ENCODE measurements around the gene DHX32. TPM values are rescaled to one million over a fixed set of nuclear protein-coding genes. Genes with fewer than 3 reads are reported as not detected.
"Not testable (repeated sequence)": the region's sequence is repeated elsewhere in the genome, so short reads cannot be mapped to it uniquely, and the experiment has no call there.

DHX32 gene
- polyA plus RNA-seq, 2 donors, result 26.1 to 30.5 TPM

GRCh38 chr10:125896088-125896934 lies 15.2 kb upstream of the DHX32 start, which contains the start of gene FANK1:
Gene FANK1 (plus strand): TSS chr10:125896564. CDS start chr10:125896643, 79 bp downstream.
- Histone ChIP-seq H3K27ac (ENCODE audit: low read depth in 2 of 2, low read length in 1 of 2) (peak within 1 kb of the TSS; percentile 78 to 83), H3K4me3 (ENCODE audit: low read depth in 1 of 2, low read length in 2 of 2) (peak within 1 kb of the TSS; percentile 73 to 90)
- not testable (repeated sequence) for H3K9me3 ChIP-seq (ENCODE audit: control insufficient read depth in 2 of 2, insufficient read depth in 1 of 2, low read depth in 1 of 2, low read length in 1 of 2); H3K36me3 ChIP-seq (ENCODE audit: control insufficient read depth in 2 of 2, insufficient read depth in 2 of 2, low read length in 1 of 2); H3K4me1 ChIP-seq (ENCODE audit: control insufficient read depth in 2 of 2, insufficient read depth in 2 of 2, low read length in 1 of 2); H3K27me3 ChIP-seq (ENCODE audit: control insufficient read depth in 1 of 2, insufficient read depth in 2 of 2, low read length in 2 of 2)
- 24 to 34% methylated on average over 97 to 106 of the region's 106 CpGs for WGBS, 2 donors

DNA sequence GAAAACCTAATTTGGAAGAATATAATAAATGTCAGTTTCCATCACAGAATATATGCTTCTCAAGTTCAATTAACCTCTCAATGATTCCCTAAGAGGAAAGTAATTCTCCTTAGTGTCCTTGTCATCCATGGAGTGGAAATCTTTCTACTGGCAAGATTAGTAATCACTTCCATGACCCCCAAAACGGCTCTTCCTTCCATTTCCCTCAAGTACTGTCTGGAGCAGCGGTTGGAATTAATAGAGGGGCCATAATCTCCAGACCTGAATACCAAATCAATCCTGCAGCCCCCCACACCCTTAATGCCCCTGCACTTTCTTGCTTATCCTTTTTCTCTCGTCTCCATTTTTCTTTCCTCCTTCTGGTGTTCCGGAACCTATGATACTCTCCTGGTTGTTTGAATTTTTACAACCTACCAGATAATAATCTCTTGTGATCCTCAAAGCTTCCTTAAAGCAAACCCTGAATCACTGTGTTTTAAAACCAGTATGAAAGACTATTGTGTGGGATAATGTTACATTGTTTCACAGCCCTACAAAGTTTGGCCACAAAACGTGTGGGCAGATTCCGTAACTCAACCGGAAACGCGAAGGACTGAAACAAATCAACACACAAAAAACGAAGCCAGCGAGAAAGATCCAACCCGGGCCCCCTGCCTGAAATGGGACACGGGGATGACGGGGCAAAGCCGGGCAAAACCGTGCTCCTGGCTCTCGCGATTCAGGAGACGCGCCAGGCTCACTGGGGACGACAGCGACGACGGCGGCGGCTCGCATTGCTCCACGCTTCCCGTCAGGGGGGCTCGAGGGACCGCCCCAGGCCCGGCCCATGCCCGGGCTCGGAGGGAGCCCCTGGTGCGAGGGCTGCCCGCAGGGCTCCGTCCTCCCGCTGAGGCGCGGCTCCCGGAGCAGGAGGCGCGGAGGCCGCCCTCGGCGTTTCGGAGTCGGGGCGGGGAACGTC lies 14.3 kb upstream of the DHX32 start:
- H3K27me3 ChIP-seq (ENCODE audit: control insufficient read depth in 1 of 2, insufficient read depth in 2 of 2, low read length in 2 of 2); H3K9me3 ChIP-seq (ENCODE audit: control insufficient read depth in 2 of 2, insufficient read depth in 1 of 2, low read depth in 1 of 2, low read length in 1 of 2); H3K36me3 ChIP-seq (ENCODE audit: control insufficient read depth in 2 of 2, insufficient read depth in 2 of 2, low read length in 1 of 2); H3K4me1 ChIP-seq (ENCODE audit: control insufficient read depth in 2 of 2, insufficient read depth in 2 of 2, low read length in 1 of 2): not testable (repeated sequence)
- Histone ChIP-seq H3K4me3 (ENCODE audit: low read depth in 1 of 2, low read length in 2 of 2) (peak overlapping the region; percentile 73 to 90), H3K27ac (ENCODE audit: low read depth in 2 of 2, low read length in 1 of 2) (peak overlapping the region; percentile 78 to 83)
- WGBS, 2 donors, result 26 to 33% methylated on average over 50 of the region's 50 CpGs

GRCh38 chr10:125894176-125894575 lies 13.1 kb upstream of the DHX32 start:
- 63 to 80% methylated on average over 3 of the region's 3 CpGs for WGBS, 2 donors
- H3K9me3 ChIP-seq (ENCODE audit: control insufficient read depth in 2 of 2, insufficient read depth in 1 of 2, low read depth in 1 of 2, low read length in 1 of 2); H3K27ac ChIP-seq (ENCODE audit: low read depth in 2 of 2, low read length in 1 of 2); H3K27me3 ChIP-seq (ENCODE audit: control insufficient read depth in 1 of 2, insufficient read depth in 2 of 2, low read length in 2 of 2); H3K36me3 ChIP-seq (ENCODE audit: control insufficient read depth in 2 of 2, insufficient read depth in 2 of 2, low read length in 1 of 2); H3K4me1 ChIP-seq (ENCODE audit: control insufficient read depth in 2 of 2, insufficient read depth in 2 of 2, low read length in 1 of 2); H3K4me3 ChIP-seq (ENCODE audit: low read depth in 1 of 2, low read length in 2 of 2): not testable (repeated sequence)

- H3K4me3 ChIP-seq (ENCODE audit: low read depth in 1 of 2, low read length in 2 of 2); H3K9me3 ChIP-seq (ENCODE audit: control insufficient read depth in 2 of 2, insufficient read depth in 1 of 2, low read depth in 1 of 2, low read length in 1 of 2); H3K4me1 ChIP-seq (ENCODE audit: control insufficient read depth in 2 of 2, insufficient read depth in 2 of 2, low read length in 1 of 2); H3K27me3 ChIP-seq (ENCODE audit: control insufficient read depth in 1 of 2, insufficient read depth in 2 of 2, low read length in 2 of 2); H3K36me3 ChIP-seq (ENCODE audit: control insufficient read depth in 2 of 2, insufficient read depth in 2 of 2, low read length in 1 of 2); H3K27ac ChIP-seq (ENCODE audit: low read depth in 2 of 2, low read length in 1 of 2): not testable (repeated sequence)
- 52 to 79% methylated on average over 5 of the region's 5 CpGs for WGBS, 2 donors
Observed at GRCh38 chr10:125892402-125892801, 11.3 kb upstream of the DHX32 start.

DNA sequence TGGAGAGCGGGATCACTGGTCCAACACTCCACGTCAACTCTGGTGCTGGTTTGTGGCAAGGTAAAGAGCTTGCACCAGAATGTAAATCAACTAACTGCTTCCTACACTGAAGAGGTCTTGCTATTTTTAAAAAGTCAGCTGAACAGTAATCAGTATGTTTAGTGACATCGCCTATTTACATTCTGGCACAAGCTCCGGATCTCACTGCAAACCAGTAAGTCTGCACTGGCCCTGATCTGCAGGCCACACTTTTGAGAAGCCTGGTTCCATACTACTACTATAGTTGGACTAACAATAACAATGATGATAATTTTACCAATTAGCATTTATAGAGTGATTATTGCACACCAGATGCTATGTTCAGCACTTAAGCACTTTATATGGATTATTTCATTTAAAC lies 8.3 kb upstream of the DHX32 start:
- H3K36me3 ChIP-seq (ENCODE audit: control insufficient read depth in 2 of 2, insufficient read depth in 2 of 2, low read length in 1 of 2); H3K9me3 ChIP-seq (ENCODE audit: control insufficient read depth in 2 of 2, insufficient read depth in 1 of 2, low read depth in 1 of 2, low read length in 1 of 2); H3K4me1 ChIP-seq (ENCODE audit: control insufficient read depth in 2 of 2, insufficient read depth in 2 of 2, low read length in 1 of 2); H3K27ac ChIP-seq (ENCODE audit: low read depth in 2 of 2, low read length in 1 of 2); H3K4me3 ChIP-seq (ENCODE audit: low read depth in 1 of 2, low read length in 2 of 2); H3K27me3 ChIP-seq (ENCODE audit: control insufficient read depth in 1 of 2, insufficient read depth in 2 of 2, low read length in 2 of 2): not testable (repeated sequence)
- WGBS, 2 donors, result 68 to 80% methylated on average over 4 of the region's 4 CpGs

DNA sequence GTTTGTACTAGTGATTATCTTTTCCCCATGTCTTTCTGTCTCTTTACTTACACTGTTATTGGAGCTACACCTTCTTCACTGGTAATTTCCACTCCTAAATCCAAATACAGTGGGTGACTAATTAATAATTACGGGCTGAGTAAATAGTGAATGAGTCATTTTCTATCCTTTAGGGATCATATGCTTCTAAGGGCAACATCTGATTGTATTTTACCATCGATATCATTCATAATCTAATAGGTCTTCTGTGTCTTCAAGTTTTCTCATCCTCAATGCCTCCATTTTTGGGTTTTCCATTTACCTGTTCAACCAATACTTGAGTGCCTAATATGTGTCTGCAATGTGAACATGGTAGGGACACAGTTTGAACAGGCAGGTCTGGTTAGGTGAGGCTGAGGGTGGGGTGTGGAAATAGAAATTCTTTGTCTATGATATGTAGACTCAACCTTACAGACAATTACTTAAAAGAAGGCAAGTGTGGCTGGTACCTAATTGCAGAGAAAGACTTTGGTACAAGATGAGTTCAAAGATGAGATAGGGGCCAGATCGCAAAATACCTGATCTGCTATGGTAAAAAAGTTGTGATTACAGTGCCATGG lies 5.9 kb upstream of the DHX32 start:
- WGBS, 2 donors, result 65 to 67% methylated on average over 3 of the region's 3 CpGs
- H3K27me3 ChIP-seq (ENCODE audit: control insufficient read depth in 1 of 2, insufficient read depth in 2 of 2, low read length in 2 of 2), result no peaks in the 10 kb centered on the region
- H3K4me1 ChIP-seq (ENCODE audit: control insufficient read depth in 2 of 2, insufficient read depth in 2 of 2, low read length in 1 of 2), result peaks cover 0 to 3% of the 10 kb centered on the region in 2 donors
- H3K27ac ChIP-seq (ENCODE audit: low read depth in 2 of 2, low read length in 1 of 2), result peak overlapping the region in 1 of 2 donors; percentile 14
- H3K36me3 ChIP-seq (ENCODE audit: control insufficient read depth in 2 of 2, insufficient read depth in 2 of 2, low read length in 1 of 2), result no peaks in the 10 kb centered on the region
- no peaks in the 10 kb centered on the region for H3K9me3 ChIP-seq (ENCODE audit: control insufficient read depth in 2 of 2, insufficient read depth in 1 of 2, low read depth in 1 of 2, low read length in 1 of 2)
- no peak overlapping the region for H3K4me3 ChIP-seq (ENCODE audit: low read depth in 1 of 2, low read length in 2 of 2)

GRCh38 chr10:125883211-125883610 lies 2.1 kb upstream of the DHX32 start:
- WGBS, 2 donors, result 76 to 78% methylated on average over 3 of the region's 3 CpGs
- Histone ChIP-seq H3K9me3 (ENCODE audit: control insufficient read depth in 2 of 2, insufficient read depth in 1 of 2, low read depth in 1 of 2, low read length in 1 of 2) (no peaks in the 10 kb centered on the region), H3K36me3 (ENCODE audit: control insufficient read depth in 2 of 2, insufficient read depth in 2 of 2, low read length in 1 of 2) (no peaks in the 10 kb centered on the region), H3K27ac (ENCODE audit: low read depth in 2 of 2, low read length in 1 of 2) (no peak overlapping the region), H3K4me3 (ENCODE audit: low read depth in 1 of 2, low read length in 2 of 2) (no peak overlapping the region), H3K4me1 (ENCODE audit: control insufficient read depth in 2 of 2, insufficient read depth in 2 of 2, low read length in 1 of 2) (peaks cover 0 to 3% of the 10 kb centered on the region in 2 donors), H3K27me3 (ENCODE audit: control insufficient read depth in 1 of 2, insufficient read depth in 2 of 2, low read length in 2 of 2) (no peaks in the 10 kb centered on the region)

DNA sequence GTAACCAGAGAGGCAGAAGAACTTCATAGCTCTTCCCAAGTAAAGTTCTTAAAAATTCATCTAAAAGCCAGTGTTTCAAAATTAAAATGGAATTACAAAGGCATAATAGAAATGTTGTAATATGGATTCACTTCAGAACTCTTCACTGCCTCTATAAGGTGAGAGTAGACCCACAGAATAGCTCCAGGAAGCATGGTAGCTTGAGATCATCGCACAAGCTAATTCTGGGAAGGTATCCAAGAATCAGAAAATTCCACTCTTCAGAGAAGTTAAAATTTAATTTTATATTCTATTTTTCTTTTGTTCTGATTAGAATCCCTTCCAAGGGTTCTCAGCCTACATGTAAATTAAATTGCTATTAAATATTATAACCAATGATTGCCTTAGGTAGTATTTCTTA lies 1.5 kb upstream of the DHX32 start:
- Histone ChIP-seq H3K27me3 (ENCODE audit: control insufficient read depth in 1 of 2, insufficient read depth in 2 of 2, low read length in 2 of 2) (no peaks in the 10 kb centered on the region), H3K4me3 (ENCODE audit: low read depth in 1 of 2, low read length in 2 of 2) (no peak overlapping the region), H3K9me3 (ENCODE audit: control insufficient read depth in 2 of 2, insufficient read depth in 1 of 2, low read depth in 1 of 2, low read length in 1 of 2) (no peaks in the 10 kb centered on the region), H3K4me1 (ENCODE audit: control insufficient read depth in 2 of 2, insufficient read depth in 2 of 2, low read length in 1 of 2) (peaks cover 0 to 3% of the 10 kb centered on the region in 2 donors), H3K27ac (ENCODE audit: low read depth in 2 of 2, low read length in 1 of 2) (no peak overlapping the region), H3K36me3 (ENCODE audit: control insufficient read depth in 2 of 2, insufficient read depth in 2 of 2, low read length in 1 of 2) (no peaks in the 10 kb centered on the region)
- 68 to 78% methylated on average over 1 of the region's 1 CpG for WGBS, 2 donors

- 63 to 75% methylated on average over 6 of the region's 6 CpGs for WGBS, 2 donors
- Histone ChIP-seq H3K4me3 (ENCODE audit: low read depth in 1 of 2, low read length in 2 of 2) (no peak overlapping the region), H3K4me1 (ENCODE audit: control insufficient read depth in 2 of 2, insufficient read depth in 2 of 2, low read length in 1 of 2) (peaks cover 0 to 3% of the 10 kb centered on the region in 2 donors), H3K27me3 (ENCODE audit: control insufficient read depth in 1 of 2, insufficient read depth in 2 of 2, low read length in 2 of 2) (no peaks in the 10 kb centered on the region), H3K36me3 (ENCODE audit: control insufficient read depth in 2 of 2, insufficient read depth in 2 of 2, low read length in 1 of 2) (no peaks in the 10 kb centered on the region), H3K27ac (ENCODE audit: low read depth in 2 of 2, low read length in 1 of 2) (no peak overlapping the region), H3K9me3 (ENCODE audit: control insufficient read depth in 2 of 2, insufficient read depth in 1 of 2, low read depth in 1 of 2, low read length in 1 of 2) (peaks cover 0 to 2% of the 10 kb centered on the region in 2 donors)
Observed at GRCh38 chr10:125880719-125881118, 373 bp downstream of the DHX32 start.

All from esophagus (tissue), 2 donors.